Lower leg skin (tissue), 4 donors: ENCODE results near the gene KCNK3. TPM values are rescaled to one million over a fixed set of nuclear protein-coding genes. Genes with fewer than 3 reads are reported as not detected.

ENCODE experiments used
- DNase-seq, 2 donors: peaks; one replicate each; pipeline ENCODE4 v3.0.0-alpha.2; 2019; ENCODE audit warnings: low spot score in 2 of 2
- H3K4me3 ChIP-seq: fragments of 200-600 bp; sonication (generic); 2 replicates; pipeline ENCODE4 v1.5.1; 2017; ENCODE audit warnings: mild to moderate bottlenecking, low read depth; ENCODE audit not compliant: poor library complexity, severe bottlenecking
- POLR2A ChIP-seq, 2 donors: fragments of 450-650 bp; IDR thresholded peaks; one replicate each; pipeline ENCODE4 v1.6.1; 2016 to 2017; ENCODE audit warnings: antibody characterized with exemption in 2 of 2, mild to moderate bottlenecking in 1 of 2, moderate library complexity in 1 of 2
- WGBS, 2 donors: methylation state at CpG; one replicate each; pipeline ENCODE4 v1.1.5; 2018; 5-methylcytosine and 5-hydroxymethylcytosine counted together
- intact Hi-C: fragments of 100-400 bp; cut with DNase I; formaldehyde crosslinking; loops from one replicate; pipeline ENCODE4 v1.15.0; 2023; ENCODE audit warnings: low total_unique reads
- total RNA-seq, 4 donors: library from RNA; depleted of rRNA; stranded (reverse); fragments of >200 nt; gene quantifications; one replicate each; pipeline ENCODE4 v1.1.0, GENCODE V29; 2016
- TF ChIP-seq, protein P1 (sequence below), 3 donors: fragments of 450-650 bp; IDR thresholded peaks; one replicate each; pipeline ENCODE4 v1.5.1; 2016; ENCODE audit warnings: antibody characterized with exemption in 3 of 3, mild to moderate bottlenecking in 3 of 3, moderate library complexity in 2 of 3

KCNK3 gene
- total RNA-seq, 4 donors from 2014 or later, result 0.42 to 3.1 (median 0.69) TPM; not detected in 1

DNA sequence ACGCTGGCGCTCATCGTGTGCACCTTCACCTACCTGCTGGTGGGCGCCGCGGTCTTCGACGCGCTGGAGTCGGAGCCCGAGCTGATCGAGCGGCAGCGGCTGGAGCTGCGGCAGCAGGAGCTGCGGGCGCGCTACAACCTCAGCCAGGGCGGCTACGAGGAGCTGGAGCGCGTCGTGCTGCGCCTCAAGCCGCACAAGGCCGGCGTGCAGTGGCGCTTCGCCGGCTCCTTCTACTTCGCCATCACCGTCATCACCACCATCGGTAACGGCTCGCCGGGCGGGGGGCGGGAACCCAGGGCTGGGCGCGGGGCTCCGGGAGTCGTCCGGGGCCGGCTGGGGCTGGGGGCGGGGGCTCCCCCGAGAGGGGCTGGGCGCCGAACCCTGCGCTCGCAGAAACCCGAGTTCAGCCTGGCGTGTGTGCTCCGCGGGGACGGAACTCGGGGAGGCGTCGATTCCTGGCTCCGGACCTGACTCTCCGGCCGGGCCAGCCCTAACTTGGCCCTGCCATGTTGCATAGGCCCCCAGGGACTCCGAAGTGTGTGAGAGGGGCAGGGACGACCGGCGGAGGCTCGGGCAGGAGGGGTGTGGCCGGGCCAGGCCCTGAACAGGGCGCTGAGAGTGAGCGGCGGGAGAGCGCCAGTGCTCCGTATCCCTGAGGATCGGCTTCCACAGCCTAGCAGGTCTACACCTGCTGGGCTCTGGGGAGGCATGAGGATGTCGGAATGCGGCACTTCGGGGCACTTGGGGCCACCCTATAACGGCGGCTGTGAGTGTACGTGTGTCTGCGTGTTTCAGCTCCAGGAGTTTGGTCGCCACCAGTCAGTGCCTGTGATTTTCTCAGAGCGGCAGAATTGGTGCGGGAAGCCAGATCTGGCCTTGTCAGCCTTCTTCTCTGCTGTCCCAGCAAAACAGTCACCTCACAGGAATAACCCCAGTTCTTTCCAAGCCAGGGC is 651 bp downstream of the KCNK3 start:
- intact Hi-C loops, result no loop called here
- 0 to 4% methylated on average over 41 to 53 of the region's 83 CpGs for WGBS, 2 donors
- DNase-seq, result no peak
- no peak overlapping the region for H3K4me3 ChIP-seq
- no peak for TF ChIP-seq POLR2A (IDR thresholded peaks at IDR 0.05)
- TF ChIP-seq, protein P1, sequence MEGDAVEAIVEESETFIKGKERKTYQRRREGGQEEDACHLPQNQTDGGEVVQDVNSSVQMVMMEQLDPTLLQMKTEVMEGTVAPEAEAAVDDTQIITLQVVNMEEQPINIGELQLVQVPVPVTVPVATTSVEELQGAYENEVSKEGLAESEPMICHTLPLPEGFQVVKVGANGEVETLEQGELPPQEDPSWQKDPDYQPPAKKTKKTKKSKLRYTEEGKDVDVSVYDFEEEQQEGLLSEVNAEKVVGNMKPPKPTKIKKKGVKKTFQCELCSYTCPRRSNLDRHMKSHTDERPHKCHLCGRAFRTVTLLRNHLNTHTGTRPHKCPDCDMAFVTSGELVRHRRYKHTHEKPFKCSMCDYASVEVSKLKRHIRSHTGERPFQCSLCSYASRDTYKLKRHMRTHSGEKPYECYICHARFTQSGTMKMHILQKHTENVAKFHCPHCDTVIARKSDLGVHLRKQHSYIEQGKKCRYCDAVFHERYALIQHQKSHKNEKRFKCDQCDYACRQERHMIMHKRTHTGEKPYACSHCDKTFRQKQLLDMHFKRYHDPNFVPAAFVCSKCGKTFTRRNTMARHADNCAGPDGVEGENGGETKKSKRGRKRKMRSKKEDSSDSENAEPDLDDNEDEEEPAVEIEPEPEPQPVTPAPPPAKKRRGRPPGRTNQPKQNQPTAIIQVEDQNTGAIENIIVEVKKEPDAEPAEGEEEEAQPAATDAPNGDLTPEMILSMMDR (IDR thresholded peaks at IDR 0.05), result no peak

DNA sequence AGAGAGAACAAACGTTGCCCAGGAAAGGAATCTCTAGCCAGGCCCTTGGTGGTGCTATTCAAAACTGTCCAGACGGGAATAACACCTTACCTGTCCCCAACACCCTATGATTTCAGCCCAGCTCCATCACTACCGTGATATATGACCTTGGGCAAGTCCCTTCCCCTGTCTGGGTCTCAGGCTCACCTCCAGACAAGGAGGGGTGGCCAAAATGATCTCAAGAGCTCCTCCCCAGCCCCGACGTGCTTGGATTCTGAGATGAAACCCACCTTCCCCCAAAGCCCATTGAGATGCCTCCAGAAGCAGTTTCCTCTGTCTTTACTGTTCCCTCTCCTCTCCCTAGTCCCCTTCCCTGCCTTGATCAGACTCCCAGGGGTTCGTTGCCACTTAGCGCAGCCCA is 1.5 kb downstream of the KCNK3 start:
- intact Hi-C loops, result no loop called here
- 55 to 63% methylated on average over 7 of the region's 7 CpGs for WGBS, 2 donors
- TF ChIP-seq POLR2A (IDR thresholded peaks at IDR 0.05), result no peak
- TF ChIP-seq, protein P1 (IDR thresholded peaks at IDR 0.05), result no peak
- no peak overlapping the region for H3K4me3 ChIP-seq
- no peak for DNase-seq

DNA sequence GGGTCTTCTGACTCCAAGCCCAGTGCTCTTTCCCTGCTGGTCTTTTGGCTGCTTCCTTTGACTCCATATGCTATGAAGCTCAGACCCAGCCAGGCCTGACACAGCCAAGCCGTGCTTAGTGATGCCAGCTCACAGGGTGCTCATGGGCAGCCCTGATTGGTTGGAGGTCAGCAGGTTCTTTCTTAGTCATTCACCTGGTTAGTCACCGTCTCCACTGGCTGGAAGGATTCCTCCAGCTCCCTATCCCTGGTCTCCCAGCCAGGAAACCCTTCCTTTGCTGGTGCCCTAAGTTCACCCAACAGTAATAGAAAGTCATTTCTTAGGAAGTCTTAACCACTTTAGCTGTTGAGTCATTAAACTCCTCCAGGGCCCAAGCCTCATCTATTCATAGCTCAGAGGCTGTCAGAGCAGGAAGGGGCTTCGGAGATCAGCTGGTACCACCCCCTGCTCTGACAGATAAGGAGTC is 3.9 kb downstream of the KCNK3 start:
- no peak for TF ChIP-seq POLR2A (IDR thresholded peaks at IDR 0.05)
- TF ChIP-seq, protein P1 (IDR thresholded peaks at IDR 0.05), result no peak
- no peak for DNase-seq
- 30 to 41% methylated on average over 3 of the region's 3 CpGs for WGBS, 2 donors
- H3K4me3 ChIP-seq, result no peak overlapping the region
- intact Hi-C loops, result no loop called here

DNA sequence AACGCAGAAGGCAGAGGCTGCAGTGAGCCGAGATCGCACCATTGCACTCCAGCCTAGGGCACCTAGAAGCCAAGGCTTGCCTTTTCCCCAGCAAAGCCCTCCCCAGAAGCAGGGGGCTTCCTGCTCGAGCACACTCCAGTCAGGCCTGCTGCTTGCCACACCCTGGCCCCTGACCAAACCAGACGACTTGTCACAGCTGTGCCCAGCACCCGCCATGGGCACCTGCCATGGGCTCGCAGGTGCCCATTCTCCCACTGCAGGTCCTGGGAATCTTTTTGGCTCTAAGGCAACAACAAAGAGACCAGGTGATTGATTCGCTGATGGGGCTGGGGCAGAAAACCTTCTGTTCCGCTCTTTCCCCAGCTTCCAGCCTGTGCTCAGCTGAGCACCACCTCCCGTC is 4.9 kb downstream of the KCNK3 start:
- 82 to 91% methylated on average over 10 of the region's 10 CpGs for WGBS, 2 donors
- DNase-seq, result no peak

DNA sequence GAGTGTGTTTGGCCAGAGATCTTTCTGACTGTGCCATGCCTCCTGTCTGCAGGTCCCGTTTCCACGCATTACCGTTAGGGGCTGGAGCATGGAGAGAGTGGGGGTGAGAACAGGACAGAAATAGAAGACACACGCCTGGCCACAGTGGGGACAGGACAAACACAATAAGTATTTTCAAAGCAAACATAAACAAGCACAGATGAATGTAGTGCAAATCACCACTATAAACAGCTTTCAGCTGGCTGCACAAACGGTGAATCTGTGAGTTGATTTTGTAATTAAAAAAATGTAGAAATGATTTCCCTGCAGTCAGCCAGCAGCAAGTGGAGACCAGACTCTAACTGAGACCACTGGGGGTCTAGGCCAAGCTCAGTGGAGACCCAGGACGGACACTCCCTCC is 6.8 kb downstream of the KCNK3 start:
- intact Hi-C loops, result no loop called here
- no peak for TF ChIP-seq POLR2A (IDR thresholded peaks at IDR 0.05)
- TF ChIP-seq, protein P1 (IDR thresholded peaks at IDR 0.05), result no peak
- no peak for DNase-seq
- no peak overlapping the region for H3K4me3 ChIP-seq
- WGBS, 2 donors, result 64 to 70% methylated on average over 6 of the region's 6 CpGs

More for the DNA sequence above, 4.9 kb downstream of the KCNK3 start:
- TF ChIP-seq, protein P1 (IDR thresholded peaks at IDR 0.05), result no peak
- no peak for TF ChIP-seq POLR2A (IDR thresholded peaks at IDR 0.05)
- no peak overlapping the region for H3K4me3 ChIP-seq
- intact Hi-C loops, result no loop called here
